ENCODE measurements around the gene TAC3.
"Not testable (repeated sequence)": the region's sequence is repeated elsewhere in the genome, so short reads cannot be mapped to it uniquely, and the experiment has no call there.

The TAC3 gene

DNA sequence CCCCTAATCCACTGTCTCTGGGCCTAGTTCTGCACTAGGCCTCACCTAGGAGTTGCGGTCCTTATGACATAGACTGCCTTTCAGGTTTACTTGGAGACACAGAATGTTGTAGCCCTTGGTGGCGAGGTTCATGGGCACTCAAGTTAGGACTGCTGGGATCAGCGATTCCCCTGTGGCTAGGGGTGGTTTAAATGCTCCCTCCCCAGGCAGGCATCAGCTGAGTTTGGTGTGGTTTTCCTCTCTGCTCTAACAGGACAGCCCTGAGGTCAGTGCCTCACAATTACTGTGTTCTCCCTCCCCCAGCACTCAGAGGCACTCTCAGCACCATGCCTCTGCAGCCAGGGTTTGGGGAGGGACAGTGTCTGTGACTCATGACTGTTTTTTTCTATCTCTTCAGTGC is 36.7 kb downstream of the TAC3 start:
- TF ChIP-seq, protein P1, sequence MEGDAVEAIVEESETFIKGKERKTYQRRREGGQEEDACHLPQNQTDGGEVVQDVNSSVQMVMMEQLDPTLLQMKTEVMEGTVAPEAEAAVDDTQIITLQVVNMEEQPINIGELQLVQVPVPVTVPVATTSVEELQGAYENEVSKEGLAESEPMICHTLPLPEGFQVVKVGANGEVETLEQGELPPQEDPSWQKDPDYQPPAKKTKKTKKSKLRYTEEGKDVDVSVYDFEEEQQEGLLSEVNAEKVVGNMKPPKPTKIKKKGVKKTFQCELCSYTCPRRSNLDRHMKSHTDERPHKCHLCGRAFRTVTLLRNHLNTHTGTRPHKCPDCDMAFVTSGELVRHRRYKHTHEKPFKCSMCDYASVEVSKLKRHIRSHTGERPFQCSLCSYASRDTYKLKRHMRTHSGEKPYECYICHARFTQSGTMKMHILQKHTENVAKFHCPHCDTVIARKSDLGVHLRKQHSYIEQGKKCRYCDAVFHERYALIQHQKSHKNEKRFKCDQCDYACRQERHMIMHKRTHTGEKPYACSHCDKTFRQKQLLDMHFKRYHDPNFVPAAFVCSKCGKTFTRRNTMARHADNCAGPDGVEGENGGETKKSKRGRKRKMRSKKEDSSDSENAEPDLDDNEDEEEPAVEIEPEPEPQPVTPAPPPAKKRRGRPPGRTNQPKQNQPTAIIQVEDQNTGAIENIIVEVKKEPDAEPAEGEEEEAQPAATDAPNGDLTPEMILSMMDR (conservative IDR thresholded peaks at IDR 0.05; ENCODE audit: low read depth, low read length): no peak
- no peak for DNase-seq (ENCODE audit: low read depth)
- no peak overlapping the region for H3K4me3 ChIP-seq (ENCODE audit: low read length)

DNA sequence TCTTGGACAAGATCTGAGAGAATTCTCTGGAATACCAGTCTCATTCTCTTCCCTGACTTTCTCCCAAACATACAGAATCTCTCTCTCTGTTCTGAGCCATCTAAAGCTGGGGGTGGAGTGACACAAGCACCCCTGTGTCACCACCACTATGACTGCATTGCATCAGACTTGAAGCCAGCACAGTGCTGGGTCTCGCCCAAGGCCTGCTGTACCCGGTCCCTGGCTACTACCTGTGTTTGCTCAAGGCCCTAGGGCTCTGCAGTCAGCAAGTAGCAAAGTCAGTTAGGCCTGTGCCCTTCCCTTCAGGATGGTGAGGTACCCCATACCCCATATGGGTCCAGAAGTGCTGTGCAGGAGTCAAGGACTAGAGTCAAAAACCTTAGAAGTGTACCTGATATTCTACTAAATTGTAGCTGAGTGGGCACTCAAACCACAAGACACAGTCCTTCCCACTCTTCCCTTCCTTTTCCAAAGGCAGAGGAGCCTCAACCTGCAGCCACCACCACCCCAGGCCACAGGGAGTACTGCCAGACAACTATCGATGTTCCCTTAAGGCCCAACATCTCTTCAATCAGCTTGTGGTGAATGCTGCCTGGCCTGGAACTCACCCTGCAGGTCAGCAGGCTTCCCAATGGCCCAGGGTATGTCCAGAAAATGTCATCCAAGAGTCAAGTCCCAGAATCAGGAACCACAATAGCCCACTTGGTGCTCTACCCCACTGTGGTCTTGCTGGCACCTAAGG is 37.8 kb downstream of the TAC3 start:
- TF ChIP-seq, protein P1 (conservative IDR thresholded peaks at IDR 0.05; ENCODE audit: low read depth, low read length): no peak
- DNase-seq (ENCODE audit: low read depth): no peak
- H3K4me3 ChIP-seq (ENCODE audit: low read length): no peak overlapping the region

DNA sequence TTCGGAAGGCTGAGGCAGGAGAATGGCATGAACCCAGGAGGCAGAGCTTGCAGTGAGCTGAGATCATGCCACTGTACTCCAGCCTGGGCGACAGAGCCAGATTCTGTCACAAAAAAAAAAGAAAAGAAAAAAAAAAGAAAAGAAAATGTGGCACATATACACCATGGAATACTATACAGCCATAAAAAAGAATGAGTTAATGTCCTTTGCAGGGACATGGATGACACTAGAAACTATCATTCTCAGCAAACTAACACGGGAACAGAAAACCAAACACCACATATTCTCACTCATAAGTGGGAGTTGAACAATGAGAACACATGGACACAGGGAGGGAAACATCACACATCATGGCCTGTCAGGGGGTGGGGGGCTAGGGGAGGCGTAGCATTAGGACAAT is 39.0 kb downstream of the TAC3 start:
- H3K4me3 ChIP-seq (ENCODE audit: low read length); DNase-seq (ENCODE audit: low read depth): not testable (repeated sequence)

DNA sequence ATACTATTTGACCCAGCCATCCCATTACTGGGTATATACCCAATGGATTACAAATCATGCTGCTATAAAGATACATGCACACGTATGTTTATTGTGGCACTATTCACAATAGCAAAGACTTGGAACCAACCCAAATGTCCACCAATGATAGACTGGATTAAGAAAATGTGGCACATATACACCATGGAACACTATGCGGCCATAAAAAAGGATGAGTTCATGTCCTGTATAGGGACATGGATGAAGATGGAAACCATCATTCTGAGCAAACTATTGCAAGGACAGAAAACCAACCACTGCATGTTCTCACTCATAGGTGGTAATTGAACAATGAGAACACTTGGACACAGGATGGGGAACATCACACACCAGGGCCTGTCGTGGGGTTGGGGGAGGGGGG is 42.1 kb downstream of the TAC3 start:
- DNase-seq (ENCODE audit: low read depth): not testable (repeated sequence)

DNA sequence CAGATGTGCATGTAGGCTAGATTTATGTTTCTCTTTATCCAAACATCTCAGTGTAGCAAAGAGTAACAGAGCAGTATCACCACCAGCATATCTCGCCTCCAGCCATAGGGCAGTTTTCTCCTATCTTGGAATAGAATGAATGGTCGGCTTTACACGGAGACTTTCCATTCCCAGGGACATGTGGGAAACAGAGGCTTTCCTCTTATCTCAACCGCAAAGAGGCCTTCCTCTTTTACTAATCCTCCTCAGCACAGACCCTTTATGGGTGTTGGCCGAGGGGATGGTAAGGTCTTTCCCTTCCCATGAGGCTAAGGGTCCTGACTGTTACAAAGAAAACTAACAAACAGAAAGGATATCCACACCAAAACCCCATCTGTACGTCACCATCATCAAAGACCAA is 47.4 kb downstream of the TAC3 start:
- H3K4me3 ChIP-seq (ENCODE audit: low read length); DNase-seq (ENCODE audit: low read depth): not testable (repeated sequence)

More for the DNA sequence above, 42.1 kb downstream of the TAC3 start:
- H3K4me3 ChIP-seq (ENCODE audit: low read length): not testable (repeated sequence)

DNA sequence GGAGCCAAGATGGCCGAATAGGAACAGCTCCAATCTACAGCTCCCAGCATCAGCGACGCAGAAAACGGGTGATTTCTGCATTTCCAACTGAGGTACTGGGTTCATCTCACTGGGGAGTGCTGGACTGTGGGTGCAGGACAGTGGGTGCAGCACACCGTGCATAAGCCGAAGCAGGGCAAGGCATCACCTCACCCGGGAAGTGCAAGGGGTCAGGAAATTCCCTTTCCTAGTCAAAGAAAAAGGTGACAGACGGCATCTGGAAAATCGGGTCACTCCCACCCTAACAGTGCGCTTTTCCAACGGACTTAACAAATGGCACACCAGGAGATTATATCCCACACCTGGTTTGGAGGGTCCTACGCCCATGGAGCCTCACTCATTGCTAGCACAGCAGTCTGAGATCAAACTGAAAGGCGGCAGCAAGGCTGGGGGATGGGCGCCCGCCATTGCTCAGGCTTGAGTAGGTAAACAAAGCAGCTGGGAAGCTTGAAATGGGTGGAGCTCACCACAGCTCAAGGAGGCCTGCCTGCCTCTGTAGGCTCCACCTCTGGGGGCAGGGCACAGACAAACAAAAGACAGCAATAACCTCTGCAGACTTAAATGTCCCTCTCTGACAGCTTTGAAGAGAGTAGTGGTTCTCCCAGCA is 50.2 kb downstream of the TAC3 start:
- H3K4me3 ChIP-seq (ENCODE audit: low read length); DNase-seq (ENCODE audit: low read depth): not testable (repeated sequence)

DNA sequence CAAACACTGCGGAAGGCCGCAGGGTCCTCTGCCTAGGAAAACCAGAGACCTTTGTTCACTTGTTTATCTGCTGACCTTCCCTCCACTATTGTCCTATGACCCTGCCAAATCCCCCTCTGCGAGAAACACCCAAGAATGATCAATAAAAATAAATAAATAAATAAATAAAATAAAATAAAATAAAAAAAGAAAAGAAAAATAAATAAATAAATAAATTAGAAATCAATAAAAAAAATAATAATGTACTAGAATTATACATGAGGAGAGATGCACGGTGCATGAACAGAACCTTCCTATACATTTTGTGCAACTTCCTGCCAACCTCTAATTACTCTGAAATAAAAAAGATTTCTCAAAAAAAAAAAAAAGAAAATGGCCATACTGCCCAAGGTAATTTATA is 51.2 kb downstream of the TAC3 start:
- DNase-seq (ENCODE audit: low read depth); H3K4me3 ChIP-seq (ENCODE audit: low read length): not testable (repeated sequence)

DNA sequence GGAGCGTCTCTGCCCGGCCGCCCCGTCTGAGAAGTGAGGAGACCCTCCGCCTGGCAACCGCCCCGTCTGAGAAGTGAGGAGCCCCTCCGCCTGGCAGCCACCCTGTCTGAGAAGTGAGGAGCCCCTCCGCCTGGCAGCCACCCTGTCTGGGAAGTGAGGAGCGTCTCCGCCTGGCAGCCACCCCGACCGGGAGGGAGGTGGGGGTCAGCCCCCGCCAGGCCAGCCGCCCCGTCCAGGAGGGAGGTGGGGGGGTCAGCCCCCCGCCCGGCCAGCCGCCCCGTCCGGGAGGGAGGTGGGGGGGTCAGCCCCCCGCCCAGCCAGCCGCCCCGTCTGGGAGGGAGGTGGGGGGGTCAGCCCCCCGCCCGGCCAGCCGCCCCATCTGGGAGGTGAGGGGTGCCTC is 52.8 kb downstream of the TAC3 start:
- H3K4me3 ChIP-seq (ENCODE audit: low read length); DNase-seq (ENCODE audit: low read depth): not testable (repeated sequence)

DNA sequence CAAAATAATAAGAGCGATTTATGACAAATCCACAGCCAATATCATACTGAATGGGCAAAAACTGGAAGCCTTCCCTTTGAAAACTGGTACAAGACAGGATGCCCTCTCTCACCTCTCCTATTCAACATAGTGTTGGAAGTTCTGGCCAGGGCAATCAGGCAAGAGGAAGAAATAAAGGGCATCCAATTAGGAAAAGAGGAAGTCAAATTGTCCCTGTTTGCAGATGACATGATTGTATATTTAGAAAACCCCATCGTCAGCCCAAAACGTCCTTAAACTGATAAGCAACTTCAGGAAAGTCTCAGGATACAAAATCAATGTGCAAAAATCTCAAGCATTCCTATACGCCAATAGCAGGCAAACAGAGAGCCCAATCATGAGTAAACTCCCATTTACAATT is 54.1 kb downstream of the TAC3 start:
- DNase-seq (ENCODE audit: low read depth): not testable (repeated sequence)

More for the DNA sequence above, 54.1 kb downstream of the TAC3 start:
- H3K4me3 ChIP-seq (ENCODE audit: low read length): not testable (repeated sequence)
